ENCODE measurements around the gene RNF6. TPM values are rescaled to one million over a fixed set of nuclear protein-coding genes. Genes with fewer than 3 reads are reported as not detected.

RNF6 gene
- total RNA-seq, 1 experiment from 2014 or later, result 19.5 TPM

DNA sequence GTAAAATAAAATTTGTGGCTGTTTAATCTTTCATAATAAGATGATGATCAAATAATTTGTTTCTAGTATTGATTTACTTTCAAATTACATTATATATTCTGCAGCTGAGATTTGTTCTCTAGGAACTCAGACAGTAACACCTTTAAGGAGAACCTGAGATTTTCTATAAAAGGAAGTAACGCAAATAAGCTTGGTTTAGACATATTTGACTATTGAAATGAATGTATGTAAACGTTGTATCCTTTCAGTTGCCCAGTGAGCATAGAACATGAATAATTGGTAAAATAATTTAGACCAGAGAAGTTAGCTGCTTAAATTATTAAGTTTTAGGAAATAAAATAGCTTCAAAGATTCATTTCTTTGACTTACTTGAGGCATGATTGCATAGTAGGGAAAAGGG is 34.9 kb upstream of the RNF6 start:
- Histone ChIP-seq H2BK120ac (ENCODE audit: low read depth, low read length, poor library complexity, severe bottlenecking) (no peak overlapping the region), H3K27ac (ENCODE audit: insufficient read length, low read depth, low read length) (no peak overlapping the region), H3K18ac (ENCODE audit: insufficient read length, low read depth, low read length) (no peak overlapping the region), H3K79me2 (ENCODE audit: insufficient read depth, low read length) (peaks cover 30% of the 10 kb centered on the region; the same call in 1 of the 2 replicates), H4K8ac (replicated peaks; ENCODE audit: insufficient read length, low read depth, low read length) (no peak overlapping the region), H4K5ac (ENCODE audit: insufficient read length, low read depth, low read length) (no peak overlapping the region), H2BK20ac (ENCODE audit: low read depth, low read length, poor library complexity, severe bottlenecking) (no peak overlapping the region), H3K4ac (ENCODE audit: low read depth, low read length) (no peak overlapping the region), H3T11ph (ENCODE audit: low read length) (no peak overlapping the region), H3K9me3 (ENCODE audit: control insufficient read depth, low read depth, low read length) (no peaks in the 10 kb centered on the region), H4K91ac (ENCODE audit: insufficient read length, low read depth, low read length) (no peak overlapping the region), H3K9ac (ENCODE audit: extremely low read depth, insufficient read length, low read length) (no peak overlapping the region), H3K27me3 (ENCODE audit: insufficient read depth, low read length) (no peaks in the 10 kb centered on the region), H2AK5ac (ENCODE audit: insufficient read length, low read length) (no peak overlapping the region), H3K23ac (ENCODE audit: insufficient read length, low read depth, low read length) (no peak overlapping the region), H2AFZ (ENCODE audit: low read length) (no peak overlapping the region), H3K4me2 (ENCODE audit: insufficient read depth, insufficient read length, low read length) (no peak overlapping the region), H2BK5ac (ENCODE audit: insufficient read length, low read length) (no peak overlapping the region), H3K23me2 (ENCODE audit: insufficient read length, low read depth, low read length, poor library complexity, severe bottlenecking) (peaks cover 6% of the 10 kb centered on the region), H3K14ac (ENCODE audit: insufficient read depth, low read length) (no peak overlapping the region), H4K20me1 (ENCODE audit: control insufficient read depth, insufficient read depth, insufficient read length) (no peaks in the 10 kb centered on the region), H2BK15ac (ENCODE audit: low read depth, low read length) (no peak overlapping the region), H2BK12ac (ENCODE audit: insufficient read length, low read depth, low read length) (no peak overlapping the region), H3K79me1 (ENCODE audit: insufficient read depth, low read depth, low read length, poor library complexity, severe bottlenecking) (peaks cover 13% of the 10 kb centered on the region), H3K56ac (ENCODE audit: insufficient read length, low read depth, low read length) (no peak overlapping the region), H3K4me1 (ENCODE audit: insufficient read depth, low read length) (no peaks in the 10 kb centered on the region)
- H3K27me3 Mint-ChIP-seq (ENCODE audit: low read depth), result no peaks in the 10 kb centered on the region
- no CpG with 5 or more reads among the region's 2 CpGs for WGBS (ENCODE audit: extremely low coverage, insufficient read length, low lambda C conversion rate)
- 0 out of 7 replicates have a peak, but pooled peaks cover 0 to under 1% (median 0%) of the 10 kb centered on the region in 3 experiments for H3K36me3 Mint-ChIP-seq (ENCODE audit: insufficient read depth in 1 of 3, low read depth in 3 of 3)
- peaks cover 22% of the 10 kb centered on the region in 2 experiments for H3K4me1 Mint-ChIP-seq
- no peak for DNase-seq
- no peak overlapping the region for H3K27ac Mint-ChIP-seq
- H3K9me3 Mint-ChIP-seq, result no peaks in the 10 kb centered on the region
- TF ChIP-seq, protein P1, sequence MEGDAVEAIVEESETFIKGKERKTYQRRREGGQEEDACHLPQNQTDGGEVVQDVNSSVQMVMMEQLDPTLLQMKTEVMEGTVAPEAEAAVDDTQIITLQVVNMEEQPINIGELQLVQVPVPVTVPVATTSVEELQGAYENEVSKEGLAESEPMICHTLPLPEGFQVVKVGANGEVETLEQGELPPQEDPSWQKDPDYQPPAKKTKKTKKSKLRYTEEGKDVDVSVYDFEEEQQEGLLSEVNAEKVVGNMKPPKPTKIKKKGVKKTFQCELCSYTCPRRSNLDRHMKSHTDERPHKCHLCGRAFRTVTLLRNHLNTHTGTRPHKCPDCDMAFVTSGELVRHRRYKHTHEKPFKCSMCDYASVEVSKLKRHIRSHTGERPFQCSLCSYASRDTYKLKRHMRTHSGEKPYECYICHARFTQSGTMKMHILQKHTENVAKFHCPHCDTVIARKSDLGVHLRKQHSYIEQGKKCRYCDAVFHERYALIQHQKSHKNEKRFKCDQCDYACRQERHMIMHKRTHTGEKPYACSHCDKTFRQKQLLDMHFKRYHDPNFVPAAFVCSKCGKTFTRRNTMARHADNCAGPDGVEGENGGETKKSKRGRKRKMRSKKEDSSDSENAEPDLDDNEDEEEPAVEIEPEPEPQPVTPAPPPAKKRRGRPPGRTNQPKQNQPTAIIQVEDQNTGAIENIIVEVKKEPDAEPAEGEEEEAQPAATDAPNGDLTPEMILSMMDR (conservative IDR thresholded peaks at IDR 0.05), result no peak
- no peak overlapping the region; a peak in 1 of 5 replicates for H3K4me3 Mint-ChIP-seq

All from H9 (cell line).